ENCODE data around the gene LHFPL6. TPM values are rescaled to one million over a fixed set of nuclear protein-coding genes. Genes with fewer than 3 reads are reported as not detected.
A peak's percentile ranks its signal among the peaks of the same experiment; 100 is the strongest.

Gene LHFPL6
- total RNA-seq (2014; rRNA removed): 30.0 and 37.2 TPM in 2 replicates
- 34.3 TPM for polyA plus RNA-seq (2012)

- DNase-seq (ENCODE audit: low read depth): peak; percentile 85
Observed at GRCh38 chr13:39602614-39603366, at the start of gene LHFPL6. TSS of gene LHFPL6 (minus strand) at chr13:39603193.

- no peak for DNase-seq (ENCODE audit: low read depth)
Observed at GRCh38 chr13:39646122-39646521, 43.1 kb upstream of the LHFPL6 start.

GRCh38 chr13:39641645-39642044 lies 38.7 kb upstream of the LHFPL6 start:
- DNase-seq (ENCODE audit: low read depth): no peak

GRCh38 chr13:39637890-39638289 lies 34.9 kb upstream of the LHFPL6 start:
- DNase-seq (ENCODE audit: low read depth): no peak

GRCh38 chr13:39635564-39635963 lies 32.6 kb upstream of the LHFPL6 start:
- DNase-seq (ENCODE audit: low read depth): no peak

GRCh38 chr13:39632994-39633393 lies 30.0 kb upstream of the LHFPL6 start:
- DNase-seq (ENCODE audit: low read depth): no peak

- no peak for DNase-seq (ENCODE audit: low read depth)
Observed at GRCh38 chr13:39631307-39631706, 28.3 kb upstream of the LHFPL6 start.

GRCh38 chr13:39623466-39623865 lies 20.5 kb upstream of the LHFPL6 start:
- DNase-seq (ENCODE audit: low read depth): no peak

GRCh38 chr13:39618561-39618960 lies 15.6 kb upstream of the LHFPL6 start:
- DNase-seq (ENCODE audit: low read depth): no peak

- peak; percentile 64 for DNase-seq (ENCODE audit: low read depth)
Observed at GRCh38 chr13:39616087-39616694, 13.2 kb upstream of the LHFPL6 start.

- DNase-seq (ENCODE audit: low read depth): peak; percentile 61
Observed at GRCh38 chr13:39612023-39612637, 9.1 kb upstream of the LHFPL6 start.

GRCh38 chr13:39607876-39608275 lies 4.9 kb upstream of the LHFPL6 start:
- DNase-seq (ENCODE audit: low read depth): no peak

- no peak for DNase-seq (ENCODE audit: low read depth)
Observed at GRCh38 chr13:39605677-39606320, 2.8 kb upstream of the LHFPL6 start.

- no peak for DNase-seq (ENCODE audit: low read depth)
Observed at GRCh38 chr13:39604756-39605155, 1.8 kb upstream of the LHFPL6 start.

GRCh38 chr13:39603424-39603947 lies 493 bp upstream of the LHFPL6 start:
- DNase-seq (ENCODE audit: low read depth): peak; percentile 48

- DNase-seq (ENCODE audit: low read depth): no peak
Observed at GRCh38 chr13:39602277-39602613, 748 bp downstream of the LHFPL6 start.

- no peak for DNase-seq (ENCODE audit: low read depth)
Observed at GRCh38 chr13:39601636-39602035, 1.4 kb downstream of the LHFPL6 start.

GRCh38 chr13:39600766-39601165 lies 2.2 kb downstream of the LHFPL6 start:
- DNase-seq (ENCODE audit: low read depth): peak; percentile 17

GRCh38 chr13:39599842-39600241 lies 3.2 kb downstream of the LHFPL6 start:
- DNase-seq (ENCODE audit: low read depth): no peak

GRCh38 chr13:39599012-39599411 lies 4.0 kb downstream of the LHFPL6 start:
- no peak for DNase-seq (ENCODE audit: low read depth)

- DNase-seq (ENCODE audit: low read depth): peak; percentile 44
Observed at GRCh38 chr13:39597838-39598237, 5.2 kb downstream of the LHFPL6 start.

GRCh38 chr13:39596685-39597084 lies 6.3 kb downstream of the LHFPL6 start:
- peak; percentile 56 for DNase-seq (ENCODE audit: low read depth)
